Stimulated activated naive CD4-positive, alpha-beta T cell treated with Interleukin-2 at 50 U/mL for 16 hours (primary cell): ENCODE results near the gene TMEM231.
"Not testable (repeated sequence)": the region's sequence is repeated elsewhere in the genome, so short reads cannot be mapped to it uniquely, and the experiment has no call there.

ENCODE experiments used
- DNase-seq: peaks from one replicate; lab custom pipeline; 2025; lab: John Stamatoyannopoulos, UW

The TMEM231 gene

GRCh38 chr16:75532142-75532765 is 23.8 kb downstream of the TMEM231 start:
- no peak for DNase-seq

GRCh38 chr16:75529959-75530358 is 26.1 kb downstream of the TMEM231 start:
- no peak for DNase-seq

GRCh38 chr16:75529056-75529905 is 26.8 kb downstream of the TMEM231 start:
- DNase-seq: no peak

GRCh38 chr16:75527825-75528299 is 28.2 kb downstream of the TMEM231 start:
- no peak for DNase-seq

- DNase-seq: no peak
Observed at GRCh38 chr16:75526032-75526790, 29.8 kb downstream of the TMEM231 start.

- no peak for DNase-seq
Observed at GRCh38 chr16:75519175-75519574, 36.9 kb downstream of the TMEM231 start.

- not testable (repeated sequence) for DNase-seq
Observed at GRCh38 chr16:75516189-75516966, 39.7 kb downstream of the TMEM231 start.

GRCh38 chr16:75514296-75514695 is 41.8 kb downstream of the TMEM231 start:
- DNase-seq: no peak

- DNase-seq: no peak
Observed at GRCh38 chr16:75506574-75506973, 49.5 kb downstream of the TMEM231 start.

GRCh38 chr16:75506107-75506506 is 49.9 kb downstream of the TMEM231 start:
- DNase-seq: no peak

GRCh38 chr16:75503801-75504200 is 52.3 kb downstream of the TMEM231 start:
- no peak for DNase-seq

- DNase-seq: no peak
Observed at GRCh38 chr16:75502916-75503605, 53.0 kb downstream of the TMEM231 start.

- DNase-seq: not testable (repeated sequence)
Observed at GRCh38 chr16:75501820-75502219, 54.2 kb downstream of the TMEM231 start.

GRCh38 chr16:75501359-75501758 is 54.7 kb downstream of the TMEM231 start:
- DNase-seq: no peak

- not testable (repeated sequence) for DNase-seq
Observed at GRCh38 chr16:75498605-75499322, 57.3 kb downstream of the TMEM231 start.

- DNase-seq: no peak
Observed at GRCh38 chr16:75497558-75497957, 58.5 kb downstream of the TMEM231 start.

- DNase-seq: no peak
Observed at GRCh38 chr16:75495076-75495674, 60.9 kb downstream of the TMEM231 start, which contains the start of gene CHST6. Gene CHST6 (minus strand): TSS chr16:75495441. CDS start chr16:75479828, 15,613 bp downstream.

- DNase-seq: no peak
Observed at GRCh38 chr16:75494661-75495075, 61.4 kb downstream of the TMEM231 start.

GRCh38 chr16:75494184-75494583 is 61.9 kb downstream of the TMEM231 start:
- DNase-seq: no peak

GRCh38 chr16:75491876-75492275 is 64.2 kb downstream of the TMEM231 start:
- DNase-seq: no peak
